Inflammatory macrophage (primary cell): Measurements from ENCODE around the gene FOXK2.

Experiments
- DNase-seq, 2 donors: peaks; one replicate each; pipeline ENCODE4 v3.0.0-alpha.2; 2020 to 2022
- total RNA-seq, 18 experiments: gene quantifications; one replicate each; lab custom pipeline; 2026; ENCODE audit warnings: mixed read lengths in 6 of 18, inconsistent platforms in 2 of 18; lab: John Stamatoyannopoulos, UW

The FOXK2 gene
- 23.0 to 91.0 (median 53.1) reads per million in 18 experiments for total RNA-seq

- peak; percentile 96 to 97 for DNase-seq
These were observed at the start of gene FOXK2 for GRCh38 chr17:82518826-82519810. TSS of gene FOXK2 (plus strand) at chr17:82519732. CDS start at chr17:82519889, 157 bp downstream.

GRCh38 chr17:82470065-82470464, 49.5 kb upstream of the FOXK2 start:
- no peak for DNase-seq

DNA sequence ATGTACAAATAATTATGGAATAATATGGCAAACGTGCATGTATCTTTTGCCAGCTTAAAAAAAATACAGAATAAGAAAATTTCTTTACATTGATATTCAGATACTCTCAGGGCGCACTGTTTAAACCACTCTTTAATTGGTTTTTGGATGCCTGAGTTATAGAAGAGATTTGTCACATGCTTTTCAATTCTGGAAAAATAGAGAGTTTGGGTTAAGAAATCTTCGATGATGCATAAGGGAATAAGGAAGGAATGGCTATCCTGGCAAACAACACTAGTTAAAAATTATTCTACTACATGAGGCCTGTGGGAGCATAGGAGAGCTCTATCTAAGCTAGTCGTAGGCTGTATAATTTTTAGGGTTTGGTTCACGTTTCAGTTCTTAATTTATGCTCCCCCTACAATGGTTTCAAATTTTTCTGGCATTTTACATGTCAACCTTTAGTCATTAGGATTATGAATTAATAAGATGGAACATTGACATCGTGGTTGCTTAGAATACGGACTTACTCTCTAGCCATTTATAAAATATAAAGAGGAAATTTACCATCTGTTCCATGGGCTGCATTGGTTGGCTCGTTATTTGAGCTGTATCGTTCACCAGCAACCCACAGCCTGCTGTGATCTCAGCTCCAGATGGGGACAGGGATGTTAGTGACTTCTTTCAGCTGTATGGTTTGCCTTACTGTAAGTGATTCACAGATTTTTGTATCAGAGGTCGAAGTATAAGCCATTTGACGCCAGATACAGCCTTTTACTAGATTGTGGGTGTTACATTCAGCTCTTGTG, 45.1 kb upstream of the FOXK2 start:
- no peak for DNase-seq

DNA sequence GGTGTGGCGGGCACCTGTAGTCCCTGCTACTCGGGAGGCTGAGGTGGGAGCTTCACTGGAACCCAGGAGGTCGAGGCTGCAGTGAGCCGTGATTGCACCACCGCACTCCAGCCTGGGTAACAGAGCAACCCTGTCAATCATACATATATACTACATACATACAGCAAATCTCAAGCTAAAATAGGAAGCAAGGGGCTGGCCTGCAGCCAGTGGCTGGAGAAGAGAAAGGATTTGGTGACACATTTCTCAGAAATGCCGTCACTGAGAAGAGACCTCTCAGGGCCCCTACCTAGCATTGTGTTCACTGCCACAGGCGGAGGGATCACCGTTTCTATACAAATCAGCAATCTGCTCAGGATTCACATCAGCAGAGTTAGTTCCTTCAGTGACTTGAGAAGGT, 44.1 kb upstream of the FOXK2 start:
- DNase-seq = no peak

- no peak for DNase-seq
These were observed 41.6 kb upstream of the FOXK2 start for GRCh38 chr17:82477934-82478333.

DNA sequence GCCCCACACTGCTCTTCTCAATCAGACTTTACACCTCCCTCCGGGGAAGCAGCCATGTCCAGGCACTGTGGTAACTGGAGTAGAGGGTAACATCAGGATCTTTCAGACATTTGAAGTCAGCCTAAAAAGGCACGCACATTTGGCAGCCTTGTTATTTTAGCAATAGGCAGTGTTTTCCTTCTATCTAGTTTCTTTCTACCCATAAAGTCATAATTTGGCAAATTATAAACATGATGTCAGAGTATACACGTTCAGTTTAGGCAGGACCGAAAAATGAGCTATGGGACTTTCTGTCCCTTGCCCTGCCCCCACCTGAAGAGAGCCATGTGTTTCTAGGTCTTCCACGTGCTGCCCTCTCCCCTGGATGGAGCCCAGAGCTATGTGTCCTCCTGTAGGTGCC, 39.9 kb upstream of the FOXK2 start:
- no peak for DNase-seq

- DNase-seq = no peak
These were observed 39.2 kb upstream of the FOXK2 start for GRCh38 chr17:82480318-82480717.

- DNase-seq = no peak
These were observed 36.3 kb upstream of the FOXK2 start for GRCh38 chr17:82483204-82483660.

DNA sequence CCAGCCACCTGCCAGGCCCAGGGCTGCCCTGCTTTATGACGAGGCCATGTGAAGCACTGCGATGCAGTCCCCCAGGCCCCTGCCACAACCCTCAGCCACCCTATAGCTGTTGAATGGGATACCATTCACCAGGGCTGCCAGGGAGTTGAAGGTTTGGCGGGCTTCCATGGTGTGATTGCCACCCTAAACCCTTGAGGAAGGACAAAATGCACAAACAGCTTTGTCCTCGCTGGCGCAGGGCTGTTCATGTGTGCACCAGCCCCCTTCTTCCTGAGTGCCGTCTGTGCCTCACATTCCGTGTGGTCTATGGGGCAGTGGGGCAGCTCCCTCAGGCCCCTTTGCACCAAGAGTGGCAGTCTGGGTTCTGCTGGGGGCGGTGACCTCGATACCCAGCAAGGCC, 35.7 kb upstream of the FOXK2 start:
- no peak for DNase-seq

DNA sequence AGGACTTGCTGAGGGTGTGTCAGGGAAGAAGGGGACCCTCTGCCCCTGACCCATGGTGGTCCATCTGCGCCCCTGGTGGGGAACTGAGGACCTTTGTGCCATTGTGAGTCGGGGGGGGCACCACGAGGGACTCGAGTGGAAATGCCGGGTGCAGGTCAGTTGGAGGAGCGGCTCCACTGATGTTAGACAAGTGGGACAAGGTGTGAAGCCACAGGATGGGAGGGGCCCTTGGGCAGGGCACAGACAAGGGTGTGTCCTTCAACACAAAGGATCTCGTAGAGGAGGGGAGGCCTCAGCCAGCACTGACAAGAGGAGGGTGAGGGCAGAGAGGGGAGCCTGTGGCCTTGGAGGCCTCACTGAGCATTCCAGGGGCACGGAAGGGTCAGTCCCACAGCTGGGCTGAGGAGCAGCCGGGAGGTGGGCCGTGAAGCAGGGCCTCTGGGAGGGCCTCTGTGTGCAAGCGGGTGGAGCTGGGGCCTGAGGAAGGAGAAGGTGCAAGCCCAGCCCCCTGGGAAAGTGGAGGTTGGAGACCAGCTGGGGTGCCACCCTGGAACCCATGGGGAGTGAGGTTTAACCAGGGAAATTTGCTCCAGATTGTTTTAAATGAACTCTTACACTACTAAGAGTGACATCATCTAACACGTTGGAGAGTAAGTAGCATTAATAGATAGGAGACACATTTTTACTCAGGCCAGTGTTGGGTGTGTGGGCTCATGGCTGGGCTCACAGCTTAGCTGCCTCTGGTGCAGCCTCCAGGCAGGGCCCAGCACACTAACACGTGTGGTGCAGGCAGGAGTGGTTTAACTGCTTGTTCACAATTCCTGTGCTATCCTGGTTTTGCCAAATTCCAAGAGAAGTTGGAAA, 33.1 kb upstream of the FOXK2 start:
- no peak for DNase-seq

- no peak for DNase-seq
These were observed 31.6 kb upstream of the FOXK2 start for GRCh38 chr17:82487910-82488309.

DNA sequence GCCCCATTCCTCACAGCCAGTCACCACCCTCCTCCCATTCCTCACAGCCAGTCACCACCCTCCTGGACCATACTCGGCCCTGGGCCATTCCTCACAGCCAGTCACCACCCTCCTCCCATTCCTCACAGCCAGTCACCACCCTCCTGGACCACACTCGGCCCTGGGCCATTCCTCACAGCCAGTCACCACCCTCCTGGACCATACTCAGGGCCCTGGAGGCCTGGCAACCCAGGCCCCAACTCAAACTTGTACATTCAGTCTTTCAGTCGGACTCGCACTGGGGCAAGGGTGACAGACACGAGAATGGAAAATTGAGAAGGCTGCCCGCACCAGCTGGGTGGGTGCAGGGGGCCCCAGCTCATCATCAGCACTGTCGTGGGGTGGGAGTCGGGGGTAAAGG, 30.4 kb upstream of the FOXK2 start:
- DNase-seq = no peak

GRCh38 chr17:82489851-82490511, 29.6 kb upstream of the FOXK2 start:
- DNase-seq = no peak

DNA sequence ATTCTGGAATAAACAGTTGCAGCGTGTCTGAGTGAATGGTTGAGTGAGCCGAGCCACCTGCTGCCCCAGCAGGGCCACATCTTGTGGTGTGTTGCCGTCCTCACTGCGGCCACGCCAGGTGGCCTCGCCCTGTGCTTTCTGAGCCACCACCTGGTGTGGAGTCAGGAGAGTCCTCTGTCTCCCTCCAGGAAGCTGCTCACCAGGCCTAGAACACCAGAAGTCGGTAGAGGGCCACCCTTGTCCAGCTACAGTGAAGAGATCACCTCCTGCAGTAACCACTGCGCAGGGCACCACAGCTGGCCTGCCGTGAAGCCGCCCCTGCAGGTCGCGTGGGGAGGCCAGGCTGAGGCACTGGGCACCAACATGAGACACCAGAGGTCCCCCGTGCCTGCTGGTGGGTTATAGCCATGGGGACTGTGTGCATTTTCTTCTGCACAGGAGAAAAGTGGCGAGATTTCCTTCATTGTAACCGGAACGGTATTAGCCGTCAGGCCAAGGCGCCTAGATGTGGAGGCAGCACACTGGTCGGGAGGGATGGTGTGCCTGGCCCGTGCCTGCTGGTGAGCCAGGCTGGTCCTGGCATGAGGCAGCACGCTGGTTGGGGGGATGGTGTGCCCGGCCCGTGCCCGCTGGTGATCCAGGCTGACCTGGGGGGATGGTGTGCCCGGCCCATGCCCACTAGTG, 28.9 kb upstream of the FOXK2 start:
- no peak for DNase-seq

- no peak for DNase-seq
These were observed 28.4 kb upstream of the FOXK2 start for GRCh38 chr17:82491196-82491530.

DNA sequence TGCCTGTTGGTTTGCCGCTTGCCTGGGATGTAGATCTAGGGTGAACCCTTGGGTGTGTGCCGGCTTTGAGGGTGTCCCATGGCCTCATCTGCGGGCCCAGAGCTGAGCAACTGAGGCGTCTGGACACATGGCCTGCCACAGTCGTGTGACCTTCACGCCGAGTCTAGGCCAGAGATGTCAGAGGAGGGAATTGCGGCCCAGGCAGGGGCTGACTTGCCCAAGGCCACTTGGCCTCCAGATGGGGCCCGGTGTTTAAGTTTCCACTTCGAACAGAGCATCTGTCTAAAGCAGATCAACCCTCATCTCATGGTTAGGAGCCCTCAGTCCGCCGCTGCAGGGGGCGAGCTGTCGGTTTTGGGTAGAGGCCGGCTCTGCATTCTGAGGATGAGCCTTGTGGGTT, 28.0 kb upstream of the FOXK2 start:
- DNase-seq = no peak

GRCh38 chr17:82492643-82493225, 26.8 kb upstream of the FOXK2 start:
- DNase-seq = no peak

GRCh38 chr17:82493226-82493781, 26.2 kb upstream of the FOXK2 start:
- no peak for DNase-seq

DNA sequence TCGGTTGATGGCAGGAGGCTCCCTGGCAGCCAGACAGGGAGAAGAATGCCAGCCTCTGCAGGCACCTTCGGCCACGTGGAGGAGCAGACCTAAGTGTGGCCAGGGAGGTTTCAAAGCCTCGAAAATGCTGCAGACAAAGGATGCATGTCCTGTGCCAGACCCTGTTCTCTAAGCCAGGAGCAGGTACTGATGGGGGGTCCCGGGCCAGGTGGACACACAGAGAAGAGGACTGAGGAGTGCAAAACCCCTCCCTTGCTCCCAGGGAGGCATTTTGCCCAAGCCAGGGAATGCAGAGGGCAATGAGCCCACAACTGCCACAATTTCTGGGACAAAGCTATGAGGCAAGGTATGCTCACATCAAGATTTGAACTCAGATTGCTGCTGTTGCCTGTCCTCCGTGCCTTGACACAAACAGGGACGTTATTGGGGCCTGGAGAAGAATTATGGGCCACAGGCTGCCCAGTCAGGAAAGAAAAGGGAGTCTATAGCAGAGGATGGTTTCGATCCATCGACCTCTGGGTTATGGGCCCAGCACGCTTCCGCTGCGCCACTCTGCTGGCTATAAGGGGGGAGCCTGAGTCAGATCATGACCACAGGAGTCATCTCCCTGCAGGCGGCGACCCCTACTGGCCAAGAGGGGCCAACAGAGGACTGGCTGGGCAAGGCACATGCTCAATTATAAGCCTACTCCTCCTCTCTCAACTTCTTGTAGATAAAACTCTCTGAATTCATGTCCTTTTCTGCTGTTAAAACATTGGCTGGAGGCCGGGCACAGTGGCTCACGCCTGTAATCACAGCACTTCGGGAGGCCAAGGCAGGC, 25.1 kb upstream of the FOXK2 start:
- DNase-seq = peak; percentile 91
